T-helper 1 cell (primary cell): ENCODE measurements around the gene ALKBH6.
A peak's percentile ranks its signal among the peaks of the same experiment; 100 is the strongest.
"Not testable (repeated sequence)": the region's sequence is repeated elsewhere in the genome, so short reads cannot be mapped to it uniquely, and the experiment has no call there.

Experiments
- DNase-seq, 5 donors: peaks; one replicate each; pipeline ENCODE4 v3.0.0-alpha.2; 2012 to 2020
- total RNA-seq, 4 donors: gene quantifications; one replicate each; lab custom pipeline; 2026; lab: John Stamatoyannopoulos, UW

The ALKBH6 gene
- 2.4 to 7.8 (median 7.5) reads per million in 4 donors for total RNA-seq

DNA sequence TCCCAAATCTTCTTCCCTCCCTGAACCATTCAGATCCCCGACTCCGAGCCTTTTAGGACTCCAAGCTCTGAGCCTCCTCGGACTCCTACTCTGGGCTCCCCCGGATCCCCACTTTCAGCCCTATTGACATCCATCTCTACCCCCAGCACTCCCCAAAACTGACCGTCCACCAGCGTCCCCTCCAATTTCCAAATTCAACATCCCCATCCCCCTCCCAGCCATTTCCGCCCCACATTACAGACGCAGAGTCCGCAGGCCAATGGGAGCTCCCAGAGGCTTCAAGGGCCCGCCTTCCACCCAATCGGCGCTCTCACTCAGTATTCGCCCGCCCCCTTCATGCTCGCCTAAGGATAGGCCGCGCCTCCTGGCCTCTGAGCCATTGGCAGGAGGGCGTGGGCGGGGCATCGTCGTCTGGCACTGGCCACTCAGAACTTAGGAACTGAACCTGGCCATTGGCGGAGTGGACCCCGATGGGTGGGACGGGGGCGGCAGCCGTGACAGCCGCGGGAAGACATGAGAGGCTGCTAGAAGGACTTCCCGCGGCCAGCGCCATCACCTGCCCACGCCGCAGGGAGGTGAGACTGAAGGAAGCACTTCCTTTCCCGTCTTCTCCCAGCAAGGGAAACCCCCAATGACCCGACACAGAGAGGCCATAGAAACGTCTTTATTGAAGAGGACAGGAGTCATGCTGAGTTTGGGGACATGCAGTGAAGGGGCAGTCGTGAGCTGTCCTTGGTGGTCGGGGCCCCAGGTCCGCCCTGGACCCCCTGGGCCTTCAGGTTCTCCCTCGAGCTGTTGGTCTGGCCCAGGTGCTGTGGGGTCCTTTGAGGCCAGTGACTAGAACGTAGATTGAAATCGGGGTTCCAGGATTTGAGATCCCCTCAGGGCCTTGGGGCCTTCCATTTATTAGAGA, at the start of gene ALKBH6:
Gene ALKBH6 (minus strand): TSS at position 202 of the 913 bp plus-strand sequence. CDS start 816 bp downstream, outside the sequence.
- peak; percentile 98 to 99 (median 99) for DNase-seq

DNA sequence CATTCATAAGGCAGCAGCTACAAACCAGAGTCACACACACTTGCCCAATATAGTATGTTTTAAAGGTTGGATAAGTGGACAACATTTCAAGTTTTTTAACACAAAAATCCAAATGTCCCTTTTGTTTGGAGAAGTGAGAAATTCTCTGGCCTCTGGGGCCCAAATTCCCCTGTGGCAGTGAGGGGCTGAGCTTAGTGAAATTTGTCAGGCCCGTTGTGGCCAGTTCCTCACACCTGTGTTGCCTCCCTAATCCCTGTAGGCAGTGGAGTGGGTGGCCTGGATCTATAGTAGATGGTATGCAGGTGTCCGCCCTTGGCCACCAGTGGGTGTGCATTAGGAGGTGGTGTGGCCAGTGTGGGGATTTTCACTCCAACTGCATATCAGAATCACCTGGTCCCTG, 47.4 kb upstream of the ALKBH6 start:
- DNase-seq = no peak

DNA sequence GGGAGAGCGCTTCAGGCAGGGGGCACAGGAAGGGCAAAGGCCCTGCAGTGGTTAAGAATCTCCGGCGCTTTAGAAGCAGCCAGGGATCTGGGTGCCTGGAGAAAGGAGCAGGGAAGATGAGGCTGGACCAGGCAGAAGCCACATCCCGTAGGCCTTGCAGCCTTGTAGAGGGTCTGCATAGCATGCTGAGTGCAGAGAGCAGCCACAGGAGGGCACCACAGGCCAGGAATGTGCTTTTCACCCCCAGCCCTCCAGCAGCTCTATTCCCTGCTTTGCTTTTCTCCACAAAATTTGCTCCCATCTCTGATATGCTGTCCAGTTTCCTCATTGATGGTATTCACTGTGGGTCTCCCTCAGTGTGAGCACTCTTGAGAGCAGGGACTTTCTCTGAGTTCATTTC, 46.4 kb upstream of the ALKBH6 start:
- DNase-seq = no peak

DNA sequence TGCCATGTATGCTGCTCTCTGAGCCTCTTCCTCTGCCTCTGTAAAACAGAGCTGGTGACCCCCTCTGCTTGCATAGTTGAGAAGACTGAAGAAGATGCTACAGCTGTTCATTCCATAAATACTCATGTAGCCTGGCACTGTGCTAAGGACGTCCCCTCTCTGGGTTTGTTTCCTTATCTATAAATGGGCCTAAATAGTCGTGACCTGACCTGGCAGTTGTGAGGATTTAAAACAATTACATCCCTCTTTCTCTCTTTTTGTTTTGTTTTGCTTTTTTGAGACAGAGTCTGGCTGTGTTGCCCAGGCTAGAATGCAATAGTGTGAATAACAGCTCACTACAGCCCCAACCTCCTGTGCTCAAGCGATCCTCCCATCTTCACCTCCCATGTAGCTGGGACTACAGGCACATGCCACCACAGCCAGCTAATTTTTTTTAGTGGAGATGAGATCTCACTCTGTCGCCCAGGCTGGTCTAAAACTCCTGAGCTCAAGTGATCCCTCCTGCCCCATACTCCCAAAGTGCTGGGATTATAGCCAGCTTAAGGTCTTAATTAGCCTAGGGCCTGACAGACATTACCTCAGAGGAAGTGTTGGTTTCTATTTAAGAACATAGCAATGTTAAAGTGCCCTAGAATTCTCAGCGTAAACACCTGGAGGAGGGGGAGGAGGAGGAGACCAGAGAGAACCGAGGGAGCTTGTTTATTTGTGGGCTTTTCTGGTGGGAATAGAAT, 45.3 kb upstream of the ALKBH6 start:
- no peak for DNase-seq

DNA sequence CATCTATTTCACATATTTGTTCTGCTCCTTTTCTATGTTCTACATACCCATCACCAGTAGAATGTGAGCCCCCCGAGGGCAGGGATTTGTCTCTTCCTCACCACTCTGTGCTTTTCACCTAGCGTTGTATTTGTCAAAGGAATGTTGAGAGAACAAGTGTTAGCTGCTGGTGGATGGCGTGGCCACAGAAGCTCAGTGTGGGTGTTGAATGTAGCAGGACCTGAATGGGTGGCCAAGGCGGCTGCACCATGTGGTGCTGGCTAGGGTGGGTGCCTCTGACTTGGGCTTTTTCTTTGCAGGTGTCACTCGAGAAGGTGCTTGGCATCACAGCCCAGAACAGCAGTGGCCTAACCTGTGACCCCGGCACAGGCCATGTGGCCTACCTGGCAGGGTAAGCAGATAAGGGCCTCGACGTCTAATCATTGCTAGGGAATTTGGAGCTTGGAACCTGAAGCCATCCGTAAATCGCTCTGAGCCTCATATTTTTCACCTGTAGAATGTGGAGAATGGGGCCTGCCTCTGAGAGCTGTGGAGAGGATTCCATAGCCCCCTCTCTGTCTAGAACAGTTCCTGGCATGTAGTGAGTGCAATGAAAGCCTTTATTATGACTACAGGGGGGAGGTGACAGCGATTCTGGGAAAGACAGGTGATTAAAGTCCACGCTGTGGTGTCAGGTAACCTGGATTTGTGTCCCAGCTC, 44.6 kb upstream of the ALKBH6 start:
- no peak for DNase-seq

DNA sequence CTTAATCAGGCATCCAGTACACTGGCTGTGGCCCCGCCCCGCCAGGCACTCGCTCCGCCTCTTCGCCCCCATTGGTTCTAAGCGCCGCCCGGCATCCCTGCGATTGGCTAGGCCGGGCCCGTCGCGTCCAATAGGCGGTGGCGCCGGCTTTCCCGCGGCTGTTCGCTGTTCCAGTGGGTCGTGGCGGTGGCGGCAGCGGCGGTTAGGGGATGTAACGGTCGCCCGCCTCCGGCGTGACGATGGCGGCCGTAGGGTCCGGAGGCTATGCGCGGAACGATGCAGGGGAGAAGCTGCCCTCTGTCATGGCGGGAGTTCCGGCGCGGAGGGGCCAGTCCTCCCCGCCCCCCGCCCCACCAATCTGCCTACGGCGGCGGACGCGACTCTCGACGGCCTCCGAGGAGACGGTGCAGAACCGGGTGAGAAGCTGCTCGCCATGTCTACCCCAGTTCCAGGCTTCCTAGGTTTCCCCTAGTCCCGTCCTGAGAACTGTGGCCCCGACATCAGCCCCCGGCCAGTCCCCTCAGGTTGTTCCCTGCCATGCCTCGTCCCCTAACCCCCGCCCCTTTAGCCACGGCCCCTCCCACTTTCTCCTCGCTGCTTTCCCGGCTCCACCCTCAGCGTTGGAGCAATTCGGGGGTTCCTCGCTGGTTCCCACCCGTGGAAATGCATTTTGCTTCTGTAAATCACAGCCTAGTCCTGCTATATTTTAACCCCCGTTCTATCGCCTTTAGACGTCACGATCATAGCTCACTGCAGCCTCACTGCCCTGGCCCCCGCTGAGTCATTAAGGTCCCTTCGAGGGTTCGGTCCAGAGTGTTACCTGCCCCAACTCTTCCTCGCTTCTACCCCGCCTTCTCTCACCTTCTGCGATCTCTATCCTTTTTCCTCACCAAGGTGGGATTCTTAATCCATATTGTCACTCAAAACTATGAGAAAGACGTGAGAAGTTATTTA, 41.0 kb upstream of the ALKBH6 start, which contains the start of gene WDR62:
Gene WDR62 (plus strand): TSS at position 165 of the 954 bp plus-strand sequence. CDS start 75 bp downstream, at position 240.
- DNase-seq = peak; percentile 85 to 95 (median 91)

DNA sequence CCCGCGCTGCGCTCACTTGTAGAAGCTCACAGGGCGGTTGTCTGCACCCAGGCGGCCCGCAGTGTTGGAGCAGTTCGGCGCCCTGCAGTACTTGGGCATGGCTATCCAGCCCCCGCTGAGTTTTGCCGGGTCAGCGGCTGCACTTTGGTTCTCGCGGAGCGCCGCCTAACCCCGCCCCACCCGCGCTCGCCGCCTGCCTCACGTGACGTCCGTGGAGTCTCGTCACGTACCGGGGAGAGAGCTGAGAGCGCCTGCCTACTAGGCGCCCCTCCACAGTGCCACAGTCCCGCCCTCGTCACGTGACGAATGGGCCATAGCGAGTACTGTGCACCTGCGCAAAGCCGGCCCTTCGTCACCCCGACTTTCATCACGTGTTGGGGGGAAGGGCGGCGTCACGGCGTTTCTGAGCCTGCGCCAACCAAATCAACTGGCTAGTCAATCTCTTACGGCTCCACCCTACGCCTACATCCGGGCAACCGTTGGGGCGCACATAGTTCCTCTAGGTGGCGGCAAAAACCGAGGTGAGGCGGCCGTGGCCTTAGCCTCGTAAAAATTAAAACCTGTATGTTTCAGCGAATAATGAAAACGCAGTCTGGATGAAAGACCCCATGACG, 40.2 kb upstream of the ALKBH6 start, which contains the start of gene THAP8:
Gene THAP8 (minus strand): TSS at position 167 of the 614 bp plus-strand sequence. CDS start 68 bp downstream, at position 99.
- DNase-seq = peak; percentile 100

DNA sequence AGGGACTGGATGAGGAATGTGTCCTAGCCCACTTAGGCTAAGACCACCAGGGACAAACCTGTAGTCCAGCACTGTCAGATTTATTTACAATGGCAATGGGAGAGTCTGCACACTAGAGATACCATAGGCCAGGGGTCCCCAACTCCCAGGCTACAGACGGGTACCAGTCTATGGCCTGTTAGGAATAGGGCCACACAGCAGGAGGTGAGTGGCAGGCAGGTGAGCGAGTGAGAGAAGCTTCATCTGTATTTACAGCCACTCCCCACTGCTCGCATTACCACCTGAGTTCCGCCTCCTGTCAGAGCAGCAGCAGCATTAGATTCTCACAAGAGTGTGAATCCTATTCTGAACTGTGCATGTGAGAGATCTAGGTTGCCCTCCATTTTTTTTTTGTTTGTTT, 37.6 kb upstream of the ALKBH6 start:
- no peak for DNase-seq

DNA sequence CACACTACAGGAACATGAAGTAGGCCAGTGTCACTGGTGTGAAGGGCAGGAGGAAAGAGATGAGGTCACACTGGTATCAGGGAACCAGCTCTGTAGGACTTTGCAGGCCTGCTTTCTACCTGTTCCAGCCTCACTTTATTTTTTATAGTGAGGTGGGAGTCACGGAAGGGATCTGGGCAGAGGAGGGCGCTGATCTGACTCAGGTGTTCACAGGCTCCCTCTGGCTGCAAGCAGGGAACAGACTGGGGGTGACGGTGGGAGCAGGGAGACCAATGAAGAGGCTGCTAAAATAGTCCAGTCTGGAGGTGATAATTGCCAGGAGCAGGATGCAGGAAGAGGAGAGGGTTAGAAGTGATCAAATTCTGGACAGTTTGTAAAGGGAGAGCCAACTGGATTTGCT, 37.2 kb upstream of the ALKBH6 start:
- DNase-seq = no peak

DNA sequence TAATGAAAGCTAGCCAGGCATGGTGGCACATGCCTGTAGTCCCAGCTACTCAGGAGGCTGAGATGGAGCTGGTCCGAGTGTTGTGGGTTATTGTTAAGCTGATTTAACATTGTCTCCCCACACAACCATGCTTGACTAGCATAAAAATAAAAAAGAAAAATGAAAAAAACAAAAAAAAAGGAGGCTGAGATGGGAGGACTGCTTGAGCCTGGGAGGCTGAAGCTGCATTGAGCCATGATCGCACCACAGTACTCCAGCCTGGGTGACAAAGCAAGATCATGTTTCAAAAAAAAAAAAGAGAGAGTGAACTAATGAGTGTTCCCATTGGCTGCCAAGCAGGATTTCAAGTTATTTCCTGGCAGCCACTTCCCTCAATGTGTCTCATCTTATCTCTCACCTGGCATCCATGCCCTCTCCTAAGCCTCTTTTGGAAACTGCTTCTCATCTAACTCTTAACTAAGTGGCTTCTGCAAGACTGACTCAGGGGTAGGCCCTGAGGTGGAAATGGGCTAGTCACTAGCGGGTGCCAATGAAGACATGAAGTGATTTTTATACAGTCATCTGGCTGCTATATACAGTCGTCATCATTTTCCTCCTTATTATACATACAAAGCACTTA, 35.2 kb upstream of the ALKBH6 start:
- DNase-seq = no peak

DNA sequence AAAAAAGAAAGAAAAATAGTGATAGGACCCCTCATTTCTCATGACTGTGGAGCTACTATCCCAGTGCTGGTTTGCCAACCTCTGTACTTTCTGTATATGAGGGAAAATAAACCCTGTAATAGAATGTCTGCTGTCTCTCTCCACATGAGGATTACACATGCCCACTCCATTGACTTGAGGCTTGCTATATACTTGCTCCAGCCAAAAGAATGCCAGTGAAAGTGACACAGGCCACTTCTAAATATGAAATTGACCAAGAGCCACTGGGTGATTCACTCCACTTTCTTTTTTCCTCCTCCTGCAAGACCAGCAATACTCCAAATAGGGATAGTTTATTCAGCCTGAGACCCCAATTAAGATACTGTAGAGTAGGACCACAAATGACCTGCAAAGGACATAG, 33.8 kb upstream of the ALKBH6 start:
- DNase-seq = no peak

DNA sequence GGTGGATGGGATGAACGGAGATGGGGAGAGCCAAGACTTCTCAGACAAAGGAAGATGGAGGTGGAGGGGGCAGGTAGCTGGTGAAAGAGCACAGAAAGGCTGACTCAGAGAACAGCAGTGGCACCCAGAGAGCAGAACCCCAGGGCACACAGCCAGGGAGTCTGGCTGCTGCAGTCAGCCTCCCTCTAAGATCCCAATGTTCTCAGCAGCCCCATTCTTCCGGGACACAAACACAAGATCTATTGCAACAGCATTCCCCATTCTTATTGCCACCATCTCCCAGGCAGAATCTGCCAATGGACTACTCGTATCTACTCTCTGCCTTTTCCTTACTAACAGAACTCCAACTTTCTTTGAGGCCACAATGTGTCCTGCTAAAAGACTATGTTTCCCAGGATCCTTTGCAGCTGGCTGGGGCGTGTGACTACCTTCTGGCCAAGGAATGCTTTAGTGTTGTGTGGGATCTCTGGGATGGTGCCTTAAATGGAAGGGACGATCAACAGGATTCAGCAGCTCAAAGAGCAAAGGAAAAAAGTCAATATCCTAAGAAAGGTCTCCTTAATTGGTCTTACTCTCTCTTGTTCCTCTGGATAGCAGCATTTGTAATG, 32.5 kb upstream of the ALKBH6 start:
- DNase-seq = no peak

DNA sequence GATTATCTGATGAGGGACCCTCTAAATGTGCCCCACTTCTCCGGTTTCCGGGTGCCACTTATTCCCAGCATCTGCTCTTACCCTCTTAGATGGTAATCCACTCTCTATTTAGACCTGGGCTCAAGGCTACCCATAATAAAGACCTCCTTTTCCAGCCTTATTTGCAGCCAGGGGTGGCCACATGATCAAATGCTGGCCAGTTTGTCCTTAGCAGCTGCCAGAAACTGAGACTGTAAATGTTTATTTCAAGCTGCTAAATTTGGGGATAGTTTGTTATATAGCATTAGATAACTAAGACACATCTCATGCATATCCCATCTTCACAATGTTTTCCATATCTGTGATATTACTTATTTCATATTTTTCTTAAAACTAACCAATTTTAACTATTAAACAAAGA, 29.9 kb upstream of the ALKBH6 start:
- DNase-seq = no peak

DNA sequence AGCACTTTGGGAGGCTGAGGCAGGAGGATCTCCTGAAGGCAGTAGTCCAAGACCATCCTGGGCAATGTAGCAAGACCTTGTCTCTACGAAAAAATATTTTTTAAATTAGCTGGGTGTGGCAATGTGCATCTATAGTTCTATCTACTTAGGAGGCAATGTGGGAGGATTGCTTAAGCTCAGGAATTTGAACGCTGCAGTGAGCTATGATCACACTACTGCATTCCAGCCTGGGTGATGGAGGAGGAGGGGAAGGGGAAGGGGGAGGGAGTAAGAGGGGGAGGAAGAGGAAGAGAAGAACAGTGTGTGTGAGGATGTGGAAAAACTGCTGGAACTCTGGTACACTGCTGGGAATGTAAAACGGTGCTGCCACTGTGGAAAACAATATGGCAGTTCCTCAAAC, 27.8 kb upstream of the ALKBH6 start:
- no peak for DNase-seq

DNA sequence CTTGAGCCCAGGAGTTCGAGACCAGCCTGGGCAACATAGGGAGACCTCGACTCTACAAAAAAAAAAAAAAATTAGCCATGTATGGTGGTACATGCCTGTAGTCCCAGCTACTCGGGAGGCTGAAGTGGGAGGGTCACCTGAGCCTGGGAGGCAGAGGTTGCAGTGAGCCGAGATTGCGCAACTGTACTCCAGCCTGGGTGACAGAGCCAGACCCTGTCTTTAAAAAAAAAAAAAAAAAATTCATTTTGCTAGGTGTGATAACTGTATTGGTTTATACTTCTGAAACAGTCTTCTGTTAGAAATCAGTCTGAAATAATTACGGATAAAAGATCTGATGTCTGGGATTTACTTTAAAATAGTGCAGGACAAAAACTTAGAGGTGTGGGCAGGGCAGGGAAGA, 27.1 kb upstream of the ALKBH6 start:
- not testable (repeated sequence) for DNase-seq

DNA sequence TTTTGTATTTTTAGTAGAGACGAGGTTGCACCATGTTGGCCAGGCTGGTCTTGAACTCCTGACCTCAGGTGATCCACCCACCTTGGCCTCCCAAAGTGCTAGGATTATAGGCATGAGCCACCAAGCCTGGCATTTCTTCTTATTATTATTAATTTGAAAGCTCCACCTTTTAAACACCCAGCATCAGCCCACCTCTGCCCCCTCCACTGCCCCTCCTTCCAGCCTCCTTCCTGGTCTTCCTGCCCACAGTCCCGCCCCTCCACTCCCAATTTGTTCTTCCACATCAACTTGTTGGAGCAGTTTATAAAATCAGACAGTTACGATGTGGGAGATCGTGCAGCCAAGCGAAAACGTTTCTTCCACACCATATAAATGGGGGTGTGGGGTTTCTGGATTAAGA, 26.5 kb upstream of the ALKBH6 start:
- no peak for DNase-seq

DNA sequence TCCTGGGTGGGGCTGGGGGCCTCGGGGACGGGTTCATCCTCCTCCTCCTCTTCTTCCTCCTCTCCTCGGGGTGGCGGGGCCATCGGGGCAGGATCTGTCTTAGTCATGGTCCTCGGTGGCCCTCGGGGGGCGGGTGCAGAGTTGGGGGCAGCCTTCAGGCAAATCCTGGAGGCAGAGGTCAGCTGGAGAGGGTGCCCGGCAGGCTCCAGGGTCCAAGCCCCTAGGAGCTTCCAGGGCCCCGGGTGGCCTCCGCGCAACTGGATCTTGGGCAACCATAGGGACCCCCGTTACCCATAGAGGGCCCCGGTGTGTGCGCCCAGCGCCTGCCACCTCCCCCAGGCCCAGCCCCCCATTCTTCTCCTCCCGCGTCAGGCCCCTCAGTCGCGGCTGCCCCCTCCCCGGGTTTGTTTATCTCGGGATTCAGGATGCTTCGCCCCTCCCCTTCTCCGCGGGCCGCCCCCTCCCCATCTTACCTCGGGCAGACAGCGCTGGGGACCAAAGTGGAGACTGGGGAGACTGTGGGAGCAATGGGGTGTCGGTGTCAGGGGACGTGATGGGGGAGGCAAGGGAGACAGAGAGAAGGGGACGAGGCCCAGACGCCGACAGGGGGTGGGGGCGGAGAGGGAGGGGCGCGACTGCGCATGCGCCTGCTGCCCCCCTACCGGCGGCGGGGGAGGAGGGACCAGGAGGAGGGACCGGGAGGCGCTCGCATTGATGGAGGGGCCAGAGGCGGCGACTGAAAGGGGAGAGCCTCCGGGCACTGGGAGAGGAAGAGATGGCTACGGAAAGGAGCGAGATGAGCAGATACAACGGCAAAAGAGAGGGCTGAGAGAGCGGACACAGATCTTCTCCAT, 18.5 kb upstream of the ALKBH6 start, which contains the start of gene CLIP3:
Gene CLIP3 (minus strand): TSS at position 623 of the 854 bp plus-strand sequence. CDS start 516 bp downstream, at position 107.
- DNase-seq = peak in 2 of 5 donors; percentile 21 to 34

DNA sequence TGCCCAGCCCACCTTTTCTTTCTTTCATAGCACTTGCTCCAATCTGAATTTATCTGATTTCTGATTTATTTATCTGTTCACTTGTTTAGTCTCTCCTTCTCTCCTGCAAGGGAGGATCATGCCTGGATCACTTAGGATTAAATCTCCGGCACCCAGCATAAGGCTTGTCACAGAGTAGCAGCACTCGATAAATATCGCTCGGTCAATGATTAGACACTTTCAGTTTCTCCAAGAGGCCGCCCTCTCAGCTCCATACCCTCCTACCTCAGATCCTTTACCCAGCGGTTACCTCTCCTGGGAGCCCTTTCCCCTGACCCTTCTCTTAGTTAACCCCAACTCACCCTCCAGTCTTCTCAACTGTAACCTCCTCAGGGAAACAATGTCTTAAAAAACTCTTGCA, 17.3 kb upstream of the ALKBH6 start:
- DNase-seq = no peak
